HFF-Myc (cell line): ENCODE data around the gene PSME2.

ENCODE experiments used
- DNase-seq: peaks from one replicate; pipeline ENCODE4 v3.0.0-alpha.2; 2011; ENCODE audit warnings: low read depth; ENCODE audit errors: extremely low read depth
- H3K4me3 ChIP-seq: replicated peaks from 2 replicates; pipeline ENCODE4 v1.5.1; 2011; ENCODE audit warnings: low read depth, mild to moderate bottlenecking, control low read depth, low read length
- TF ChIP-seq, protein P1 (sequence below): IDR thresholded peaks from 2 replicates; pipeline ENCODE4 v1.5.1; 2012; ENCODE audit warnings: mild to moderate bottlenecking, low read depth, low read length, control low read depth; ENCODE audit errors: missing control alignments

PSME2 gene

DNA sequence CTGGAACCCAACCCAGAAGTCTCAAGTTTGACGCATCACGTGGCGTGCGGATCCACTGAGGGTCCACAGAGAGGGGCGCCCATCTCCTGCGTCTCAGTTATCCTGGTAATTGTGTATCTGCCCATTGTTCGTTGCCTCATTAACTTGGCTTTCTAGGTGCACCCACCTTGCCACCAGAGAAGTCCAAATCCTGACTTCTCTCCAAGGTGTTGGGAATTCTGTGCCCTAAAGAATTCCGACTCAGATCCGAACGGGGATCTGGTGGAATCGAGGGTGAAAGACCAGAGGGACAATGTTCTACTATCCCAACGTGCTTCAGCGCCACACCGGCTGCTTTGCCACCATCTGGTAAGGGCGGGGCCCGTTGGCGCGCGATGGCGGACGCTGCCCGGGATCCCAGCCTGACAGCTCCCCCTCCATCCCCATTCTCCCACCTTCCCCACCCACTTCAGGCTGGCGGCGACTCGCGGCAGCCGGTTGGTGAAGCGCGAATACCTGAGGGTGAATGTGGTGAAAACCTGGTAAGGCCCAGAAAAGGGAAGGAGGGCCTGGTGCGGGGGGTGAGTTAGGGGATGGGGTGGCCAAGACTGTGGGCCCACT, 26.0 kb upstream of the PSME2 start:
- no peak overlapping the region for H3K4me3 ChIP-seq
- no peak for DNase-seq
- TF ChIP-seq, protein P1, sequence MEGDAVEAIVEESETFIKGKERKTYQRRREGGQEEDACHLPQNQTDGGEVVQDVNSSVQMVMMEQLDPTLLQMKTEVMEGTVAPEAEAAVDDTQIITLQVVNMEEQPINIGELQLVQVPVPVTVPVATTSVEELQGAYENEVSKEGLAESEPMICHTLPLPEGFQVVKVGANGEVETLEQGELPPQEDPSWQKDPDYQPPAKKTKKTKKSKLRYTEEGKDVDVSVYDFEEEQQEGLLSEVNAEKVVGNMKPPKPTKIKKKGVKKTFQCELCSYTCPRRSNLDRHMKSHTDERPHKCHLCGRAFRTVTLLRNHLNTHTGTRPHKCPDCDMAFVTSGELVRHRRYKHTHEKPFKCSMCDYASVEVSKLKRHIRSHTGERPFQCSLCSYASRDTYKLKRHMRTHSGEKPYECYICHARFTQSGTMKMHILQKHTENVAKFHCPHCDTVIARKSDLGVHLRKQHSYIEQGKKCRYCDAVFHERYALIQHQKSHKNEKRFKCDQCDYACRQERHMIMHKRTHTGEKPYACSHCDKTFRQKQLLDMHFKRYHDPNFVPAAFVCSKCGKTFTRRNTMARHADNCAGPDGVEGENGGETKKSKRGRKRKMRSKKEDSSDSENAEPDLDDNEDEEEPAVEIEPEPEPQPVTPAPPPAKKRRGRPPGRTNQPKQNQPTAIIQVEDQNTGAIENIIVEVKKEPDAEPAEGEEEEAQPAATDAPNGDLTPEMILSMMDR: no peak

DNA sequence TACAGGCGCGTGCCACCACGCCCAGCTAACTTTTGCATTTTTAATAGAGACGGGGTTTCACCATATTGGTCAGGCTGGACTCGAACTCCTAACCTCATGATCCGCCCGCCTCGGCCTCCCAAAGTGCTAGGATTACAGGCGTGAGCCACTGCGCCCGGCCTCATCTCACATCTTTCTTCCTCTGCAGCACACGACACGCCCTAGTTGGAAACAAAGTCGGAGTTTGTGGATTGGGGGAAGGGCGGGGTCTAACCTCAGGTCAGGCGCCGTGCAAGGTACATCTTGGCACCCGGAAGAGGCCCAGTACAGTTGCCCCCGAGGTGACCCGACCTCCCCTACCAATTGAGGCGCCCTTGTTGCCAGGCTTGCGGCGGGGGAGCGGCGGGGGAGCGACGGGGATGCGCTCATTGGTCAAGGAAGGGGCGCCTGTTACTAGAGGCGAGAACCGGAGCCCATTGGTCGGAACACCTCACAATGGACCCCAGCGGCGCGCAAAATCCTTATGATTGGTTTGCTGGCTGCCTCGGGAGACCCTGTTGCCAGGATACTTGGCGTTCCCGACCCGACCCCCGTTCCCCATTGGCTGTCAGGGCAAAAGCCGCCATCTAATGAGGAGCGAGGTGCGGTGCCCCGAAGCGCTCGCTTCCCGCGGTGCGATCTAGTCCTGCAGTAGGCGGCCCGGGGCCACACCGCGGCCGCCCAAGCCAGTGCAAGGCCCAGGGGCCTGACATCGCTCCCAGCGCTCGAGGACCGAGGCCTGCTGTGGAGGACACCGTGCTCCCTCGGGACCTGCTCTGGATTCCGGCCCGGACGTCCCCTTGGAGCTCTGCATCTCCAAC, 25.2 kb upstream of the PSME2 start, which contains the start of gene REC8:
Gene REC8, plus strand, starts transcription at position 659 of the 839 bp plus-strand sequence. CDS start 473 bp downstream, outside the sequence.
- no peak for DNase-seq
- no peak within 1 kb of the TSS for H3K4me3 ChIP-seq
- TF ChIP-seq, protein P1: no peak

DNA sequence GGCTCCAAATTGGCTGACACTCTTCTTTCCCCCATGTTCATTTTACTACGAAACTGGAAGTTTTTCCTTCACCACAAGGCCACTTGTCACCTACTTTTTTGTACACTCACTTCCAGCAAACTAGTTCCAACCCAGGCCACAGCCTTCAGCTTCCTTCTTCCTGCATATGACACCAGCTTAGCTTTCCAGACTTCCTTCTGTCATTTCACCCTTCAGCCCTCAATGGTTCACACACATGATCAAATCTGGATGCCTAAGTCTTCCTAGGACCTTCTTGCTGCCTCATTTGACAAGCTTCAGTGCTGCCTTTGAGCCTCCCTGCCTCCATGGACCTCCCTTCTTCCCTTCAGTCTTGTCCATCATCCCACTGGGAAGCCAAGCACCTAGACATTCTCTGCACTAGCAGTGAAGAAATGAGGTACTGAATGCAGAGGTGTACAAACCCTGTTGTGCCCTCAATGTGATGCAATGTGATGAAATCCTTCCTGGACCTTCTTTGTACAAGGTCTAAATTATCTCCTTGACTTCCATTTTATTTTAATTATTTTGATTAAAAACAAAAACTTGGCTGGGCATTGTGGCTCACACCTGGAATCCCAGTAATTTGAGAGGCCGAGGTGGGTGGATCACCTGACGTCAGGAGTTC, 21.2 kb upstream of the PSME2 start:
- TF ChIP-seq, protein P1: no peak
- no peak for DNase-seq

DNA sequence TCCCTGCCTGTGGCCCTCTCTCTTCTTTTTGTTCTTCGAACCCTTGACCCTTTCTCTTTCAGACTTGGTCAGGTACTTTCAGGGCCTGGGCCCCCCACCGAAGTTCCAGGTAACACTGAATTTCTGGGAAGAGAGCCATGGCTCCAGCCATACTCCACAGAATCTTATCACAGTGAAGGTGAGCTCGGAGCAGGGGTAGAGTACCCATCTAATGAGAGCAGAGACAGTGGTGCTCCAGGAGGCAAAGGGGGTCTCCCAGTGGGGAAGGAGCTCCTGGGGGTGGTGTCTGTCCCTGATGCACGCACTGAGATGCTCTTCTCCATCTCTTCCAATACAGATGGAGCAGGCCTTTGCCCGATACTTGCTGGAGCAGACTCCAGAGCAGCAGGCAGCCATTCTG, 19.4 kb upstream of the PSME2 start:
- no peak for DNase-seq
- TF ChIP-seq, protein P1: no peak
- no peak overlapping the region for H3K4me3 ChIP-seq

More for the DNA sequence above, 21.2 kb upstream of the PSME2 start:
- H3K4me3 ChIP-seq: no peak overlapping the region

DNA sequence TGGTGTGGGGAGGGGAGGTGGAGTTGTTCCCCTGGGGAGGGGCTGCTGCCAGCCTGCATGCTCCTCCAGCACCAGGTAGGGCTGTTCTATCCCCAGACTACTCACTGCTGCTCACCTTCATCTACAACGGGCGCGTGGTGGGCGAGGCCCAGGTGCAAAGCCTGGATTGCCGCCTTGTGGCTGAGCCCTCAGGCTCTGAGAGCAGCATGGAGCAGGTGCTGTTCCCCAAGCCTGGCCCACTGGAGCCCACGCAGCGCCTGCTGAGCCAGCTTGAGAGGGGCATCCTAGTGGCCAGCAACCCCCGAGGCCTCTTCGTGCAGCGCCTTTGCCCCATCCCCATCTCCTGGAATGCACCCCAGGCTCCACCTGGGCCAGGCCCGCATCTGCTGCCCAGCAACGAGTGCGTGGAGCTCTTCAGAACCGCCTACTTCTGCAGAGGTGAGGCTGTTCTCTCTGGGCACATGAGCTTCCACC, 18.1 kb upstream of the PSME2 start:
- no peak overlapping the region for H3K4me3 ChIP-seq
- DNase-seq: no peak
- TF ChIP-seq, protein P1: no peak

DNA sequence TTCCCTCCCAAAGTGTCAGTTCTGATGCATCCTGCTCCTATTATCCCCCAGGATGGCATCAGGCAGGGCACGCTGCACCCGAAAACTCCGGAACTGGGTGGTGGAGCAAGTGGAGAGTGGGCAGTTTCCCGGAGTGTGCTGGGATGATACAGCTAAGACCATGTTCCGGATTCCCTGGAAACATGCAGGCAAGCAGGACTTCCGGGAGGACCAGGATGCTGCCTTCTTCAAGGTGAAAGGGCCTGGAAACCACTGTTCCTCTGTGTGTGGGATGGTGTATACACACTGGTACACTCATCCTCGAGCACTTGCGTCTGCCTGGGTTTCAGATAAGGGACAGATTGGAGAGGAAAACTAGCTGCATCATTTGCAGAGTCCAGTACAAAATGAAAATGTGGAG, 15.7 kb upstream of the PSME2 start:
- TF ChIP-seq, protein P1: no peak
- DNase-seq: no peak
- H3K4me3 ChIP-seq: peak overlapping the region; percentile 51
